Measurements from ENCODE around the gene ZBTB11.

GRCh38 chr3:101676216-101676764 is 642 bp downstream of the ZBTB11 start:
- TF ChIP-seq CTCF (IDR thresholded peaks at IDR 0.05) (peak in 1 of 5 experiments; percentile 8), POLR2A (IDR thresholded peaks at IDR 0.05) (peak; percentile 35), EP300 (IDR thresholded peaks at IDR 0.05; ENCODE audit: low read depth) (no peak), POLR2AphosphoS5 (IDR thresholded peaks at IDR 0.05) (peak; percentile 86 to 89 (median 88))
